Activated CD8-positive, alpha-beta memory T cell treated with anti-CD3 and anti-CD28 coated beads, Interleukin-2, amount 50 U/mL, for 48 hours (primary cell): ENCODE results near the gene RBM19.
"Not testable (repeated sequence)": the region's sequence is repeated elsewhere in the genome, so short reads cannot be mapped to it uniquely, and the experiment has no call there.

Experiments used
- DNase-seq: peaks from one replicate; pipeline ENCODE4 v3.0.0-alpha.2; 2020

Gene RBM19

GRCh38 chr12:113823816-113824215, 142.3 kb downstream of the RBM19 start:
- no peak for DNase-seq

GRCh38 chr12:113823016-113823415, 143.1 kb downstream of the RBM19 start:
- DNase-seq, result no peak

- no peak for DNase-seq
Observed at GRCh38 chr12:113820842-113821241, 145.3 kb downstream of the RBM19 start.

- no peak for DNase-seq
Observed at GRCh38 chr12:113820309-113820708, 145.8 kb downstream of the RBM19 start.

- DNase-seq, result no peak
Observed at GRCh38 chr12:113819495-113819894, 146.6 kb downstream of the RBM19 start.

GRCh38 chr12:113818833-113819232, 147.3 kb downstream of the RBM19 start:
- DNase-seq, result no peak

GRCh38 chr12:113818283-113818682, 147.8 kb downstream of the RBM19 start:
- DNase-seq, result no peak

GRCh38 chr12:113816866-113817265, 149.3 kb downstream of the RBM19 start:
- DNase-seq, result no peak

- no peak for DNase-seq
Observed at GRCh38 chr12:113815031-113815430, 151.1 kb downstream of the RBM19 start.

GRCh38 chr12:113813229-113813541, 152.9 kb downstream of the RBM19 start:
- DNase-seq, result no peak

- DNase-seq, result no peak
Observed at GRCh38 chr12:113812411-113813228, 153.5 kb downstream of the RBM19 start.

- DNase-seq, result not testable (repeated sequence)
Observed at GRCh38 chr12:113809462-113810220, 156.5 kb downstream of the RBM19 start.

- DNase-seq, result no peak
Observed at GRCh38 chr12:113808095-113808951, 157.8 kb downstream of the RBM19 start.

- DNase-seq, result no peak
Observed at GRCh38 chr12:113805673-113806072, 160.5 kb downstream of the RBM19 start.

GRCh38 chr12:113804961-113805600, 161.0 kb downstream of the RBM19 start:
- no peak for DNase-seq

- no peak for DNase-seq
Observed at GRCh38 chr12:113803759-113804140, 162.4 kb downstream of the RBM19 start.

- no peak for DNase-seq
Observed at GRCh38 chr12:113802966-113803758, 163.0 kb downstream of the RBM19 start.

GRCh38 chr12:113802000-113802749, 163.9 kb downstream of the RBM19 start:
- no peak for DNase-seq

- no peak for DNase-seq
Observed at GRCh38 chr12:113800201-113800600, 165.9 kb downstream of the RBM19 start.

GRCh38 chr12:113798552-113798951, 167.6 kb downstream of the RBM19 start:
- DNase-seq, result no peak

- DNase-seq, result no peak
Observed at GRCh38 chr12:113797535-113797868, 168.6 kb downstream of the RBM19 start.
